GM23338 (cell line): ENCODE results near the gene GRIA1. TPM values are rescaled to one million over a fixed set of nuclear protein-coding genes. Genes with fewer than 3 reads are reported as not detected.

Experiments
- ATAC-seq: fragments of 200-7000 bp; cut with Tn5 transposase; 3 replicates; pipeline ENCODE4 v1.9.1; 2020
- DNase-seq: peaks from one replicate; pipeline ENCODE4 v3.0.0-alpha.2; 2015; ENCODE audit warnings: low spot score
- H2AFZ ChIP-seq: fragments of 200-600 bp; sonication (generic); 2 replicates; pipeline ENCODE4 v1.8.0; 2016; ENCODE audit warnings: antibody characterized with exemption, mild to moderate bottlenecking, moderate library complexity
- H3F3A ChIP-seq: fragments of 200-600 bp; sonication (generic); replicated peaks from 2 replicates; pipeline ENCODE4 v1.8.0; 2017; ENCODE audit warnings: antibody characterized with exemption, mixed run types, low read depth
- H3K27ac ChIP-seq: fragments of 200-600 bp; sonication (generic); 2 replicates; pipeline ENCODE4 v1.6.1; 2016; ENCODE audit warnings: low read depth
- H3K27me3 ChIP-seq: fragments of 200-600 bp; sonication (generic); 2 replicates; pipeline ENCODE4 v1.8.0; 2016; ENCODE audit warnings: mild to moderate bottlenecking, mixed run types, moderate library complexity; ENCODE audit not compliant: insufficient read depth
- H3K36me3 ChIP-seq: fragments of 200-600 bp; sonication (generic); 2 replicates; pipeline ENCODE4 v1.8.0; 2016; ENCODE audit warnings: mild to moderate bottlenecking; ENCODE audit not compliant: insufficient read depth
- H3K4me1 ChIP-seq: fragments of 200-600 bp; sonication (generic); 2 replicates; pipeline ENCODE4 v1.8.0; 2016; ENCODE audit warnings: mild to moderate bottlenecking, moderate library complexity; ENCODE audit not compliant: insufficient read depth
- H3K4me2 ChIP-seq: fragments of 200-600 bp; sonication (generic); 2 replicates; pipeline ENCODE4 v1.7.1; 2017; ENCODE audit warnings: mixed run types
- H3K4me3 ChIP-seq: fragments of 200-600 bp; sonication (generic); 2 replicates; pipeline ENCODE4 v1.6.1; 2016; ENCODE audit warnings: mixed run types
- H3K79me2 ChIP-seq: fragments of 200-600 bp; sonication (generic); replicated peaks from 2 replicates; pipeline ENCODE4 v1.8.0; 2017; ENCODE audit warnings: mild to moderate bottlenecking; ENCODE audit not compliant: insufficient read depth
- H3K9me2 ChIP-seq: fragments of 200-600 bp; sonication (generic); 2 replicates; pipeline ENCODE4 v1.8.0; 2017; ENCODE audit not compliant: insufficient read depth
- H4K20me1 ChIP-seq: fragments of 200-600 bp; sonication (generic); replicated peaks from 2 replicates; pipeline ENCODE4 v1.8.0; 2017; ENCODE audit warnings: mild to moderate bottlenecking; ENCODE audit not compliant: insufficient read depth
- H3K27ac Mint-ChIP-seq: 2 replicates; pipeline ENCODE4 v1.8.0; 2020; ENCODE audit warnings: inconsistent platforms, mild to moderate bottlenecking, moderate library complexity, mixed read lengths
- H3K27me3 Mint-ChIP-seq: 3 replicates; pipeline ENCODE4 v1.8.0; 2022; ENCODE audit warnings: low read depth, mild to moderate bottlenecking, moderate library complexity, mixed read lengths, inconsistent platforms; ENCODE audit not compliant: insufficient read depth, poor library complexity
- H3K36me3 Mint-ChIP-seq: 3 replicates; pipeline ENCODE4 v1.8.0; 2021; ENCODE audit warnings: low read depth, mild to moderate bottlenecking, inconsistent platforms, moderate library complexity, mixed read lengths
- H3K4me1 Mint-ChIP-seq: 3 replicates; pipeline ENCODE4 v1.8.0; 2020; ENCODE audit warnings: mild to moderate bottlenecking, inconsistent platforms, mixed read lengths
- H3K4me3 Mint-ChIP-seq: 3 replicates; pipeline ENCODE4 v1.8.0; 2021; ENCODE audit warnings: moderate library complexity, mild to moderate bottlenecking, inconsistent platforms, mixed read lengths
- H3K9me3 Mint-ChIP-seq: 3 replicates; pipeline ENCODE4 v1.8.0; 2020; ENCODE audit warnings: moderate library complexity, mild to moderate bottlenecking, inconsistent platforms, mixed read lengths
- CREB1 ChIP-seq: fragments of 250-450 bp; sonication (Bioruptor Pico); IDR thresholded peaks from 2 replicates; pipeline ENCODE4 v1.5.0; 2020; ENCODE audit warnings: low read depth, mild to moderate bottlenecking, moderate library complexity
- CTCF ChIP-seq, 2 experiments: fragments of 200-600 bp in 1 of 2; sonication (generic) in 1 of 2; conservative IDR thresholded peaks; 2 replicates each; pipeline versions ENCODE4 v1.5.1 to v1.6.1; 2016 to 2017; ENCODE audit warnings: antibody characterized with exemption in 2 of 2, low read depth in 2 of 2, mild to moderate bottlenecking in 2 of 2, moderate library complexity in 1 of 2
- ETS1 ChIP-seq: IDR thresholded peaks from 2 replicates; pipeline ENCODE4 v1.6.1; 2016; ENCODE audit warnings: antibody characterized with exemption
- EZH2phosphoT487 ChIP-seq: fragments of 200-600 bp; sonication (generic); IDR thresholded peaks from one replicate; pipeline ENCODE4 v1.8.1; 2018; ENCODE audit warnings: antibody characterized with exemption; ENCODE audit not compliant: unreplicated experiment
- JUNB ChIP-seq: IDR thresholded peaks from one replicate; pipeline ENCODE4 v1.6.1; 2016; ENCODE audit warnings: antibody characterized with exemption; ENCODE audit not compliant: unreplicated experiment
- NANOG ChIP-seq: IDR thresholded peaks from 2 replicates; pipeline ENCODE4 v1.6.1; 2016; ENCODE audit warnings: antibody characterized with exemption, borderline replicate concordance
- POLR2AphosphoS5 ChIP-seq: IDR thresholded peaks from 2 replicates; pipeline ENCODE4 v1.6.1; 2016; ENCODE audit warnings: antibody characterized with exemption, low read depth
- STAT1 ChIP-seq: IDR thresholded peaks from one replicate; pipeline ENCODE4 v1.6.1; 2016; ENCODE audit warnings: antibody characterized with exemption; ENCODE audit not compliant: unreplicated experiment
- ZNF114 ChIP-seq: fragments of 250-450 bp; sonication (Bioruptor Pico); IDR thresholded peaks from 2 replicates; pipeline ENCODE4 v1.5.0; 2020; ENCODE audit warnings: mild to moderate bottlenecking, moderate library complexity
- polyA plus RNA-seq: library from polyadenylated mRNA; unstranded; fragments of >200 nt; fragmentation: Nextera tagmentation; extraction: Ambion mirVana; gene quantifications from 2 replicates; pipeline ENCODE4 v1.2.1, GENCODE V29; 2016
- total RNA-seq: library from RNA; depleted of rRNA; stranded (reverse); fragments of >200 nt; shearing (Covaris generic); gene quantifications from 2 replicates; pipeline ENCODE4 v1.2.3, GENCODE V29; 2014
- TF ChIP-seq, protein P1 (sequence below): fragments of 250-450 bp; sonication (Bioruptor Pico); IDR thresholded peaks from 2 replicates; pipeline ENCODE4 v1.5.0; 2020; ENCODE audit warnings: mild to moderate bottlenecking, moderate library complexity

The GRIA1 gene
- total and polyA plus RNA-seq, 2 experiments from 2014 or later = 1.0 to 1.7 TPM

DNA sequence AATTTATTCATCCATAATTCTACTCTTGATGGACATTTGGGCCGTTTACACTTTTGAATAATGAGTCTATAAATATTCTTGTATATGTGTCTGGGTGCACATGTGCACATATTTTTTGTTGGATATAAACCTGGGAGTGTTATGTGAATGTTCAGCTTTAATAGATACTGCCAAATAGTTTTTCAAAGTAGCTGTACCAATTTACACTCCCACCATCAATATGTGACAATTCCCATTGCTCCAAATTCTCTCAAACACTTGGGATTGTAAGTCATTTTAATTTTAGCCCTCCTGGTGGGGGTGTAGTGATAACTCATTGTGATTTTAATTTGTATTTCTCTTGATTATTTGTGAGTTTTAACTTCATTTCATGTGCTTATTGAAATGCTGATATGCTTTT, 114.9 kb downstream of the GRIA1 start (continued):
- TF ChIP-seq CTCF (conservative IDR thresholded peaks at IDR 0.05; ENCODE audit: low read depth in 2 of 2) (no peak), ZNF114 (CRISPR knock-in tag) (no peak), STAT1 (no peak), NANOG (no peak), EZH2phosphoT487 (no peak)

- Histone ChIP-seq H3F3A (no peaks in the 10 kb centered on the region), H3K4me1 (no peaks in the 10 kb centered on the region), H3K27ac (no peak overlapping the region), H3K36me3 (no peaks in the 10 kb centered on the region), H4K20me1 (no peaks in the 10 kb centered on the region), H3K9me2 (no peaks in the 10 kb centered on the region), H3K79me2 (no peaks in the 10 kb centered on the region), H3K4me2 (no peak overlapping the region), H3K27me3 (no peaks in the 10 kb centered on the region), H2AFZ (no peak overlapping the region), H3K4me3 (no peak overlapping the region)
- H3K27ac Mint-ChIP-seq = no peak overlapping the region
- DNase-seq (no peak), ATAC-seq (no peak)
- H3K27me3 Mint-ChIP-seq = no peaks in the 10 kb centered on the region
- H3K9me3 Mint-ChIP-seq = no peaks in the 10 kb centered on the region
- no peaks in the 10 kb centered on the region for H3K36me3 Mint-ChIP-seq
- H3K4me1 Mint-ChIP-seq = peaks cover 10% of the 10 kb centered on the region
- H3K4me3 Mint-ChIP-seq = no peak overlapping the region
- TF ChIP-seq STAT1 (no peak), ETS1 (no peak), CTCF (conservative IDR thresholded peaks at IDR 0.05; ENCODE audit: low read depth in 2 of 2) (no peak), POLR2AphosphoS5 (no peak), CREB1 (CRISPR knock-in tag) (no peak), JUNB (no peak), ZNF114 (CRISPR knock-in tag) (no peak), EZH2phosphoT487 (no peak), NANOG (no peak)
- TF ChIP-seq, protein P1, sequence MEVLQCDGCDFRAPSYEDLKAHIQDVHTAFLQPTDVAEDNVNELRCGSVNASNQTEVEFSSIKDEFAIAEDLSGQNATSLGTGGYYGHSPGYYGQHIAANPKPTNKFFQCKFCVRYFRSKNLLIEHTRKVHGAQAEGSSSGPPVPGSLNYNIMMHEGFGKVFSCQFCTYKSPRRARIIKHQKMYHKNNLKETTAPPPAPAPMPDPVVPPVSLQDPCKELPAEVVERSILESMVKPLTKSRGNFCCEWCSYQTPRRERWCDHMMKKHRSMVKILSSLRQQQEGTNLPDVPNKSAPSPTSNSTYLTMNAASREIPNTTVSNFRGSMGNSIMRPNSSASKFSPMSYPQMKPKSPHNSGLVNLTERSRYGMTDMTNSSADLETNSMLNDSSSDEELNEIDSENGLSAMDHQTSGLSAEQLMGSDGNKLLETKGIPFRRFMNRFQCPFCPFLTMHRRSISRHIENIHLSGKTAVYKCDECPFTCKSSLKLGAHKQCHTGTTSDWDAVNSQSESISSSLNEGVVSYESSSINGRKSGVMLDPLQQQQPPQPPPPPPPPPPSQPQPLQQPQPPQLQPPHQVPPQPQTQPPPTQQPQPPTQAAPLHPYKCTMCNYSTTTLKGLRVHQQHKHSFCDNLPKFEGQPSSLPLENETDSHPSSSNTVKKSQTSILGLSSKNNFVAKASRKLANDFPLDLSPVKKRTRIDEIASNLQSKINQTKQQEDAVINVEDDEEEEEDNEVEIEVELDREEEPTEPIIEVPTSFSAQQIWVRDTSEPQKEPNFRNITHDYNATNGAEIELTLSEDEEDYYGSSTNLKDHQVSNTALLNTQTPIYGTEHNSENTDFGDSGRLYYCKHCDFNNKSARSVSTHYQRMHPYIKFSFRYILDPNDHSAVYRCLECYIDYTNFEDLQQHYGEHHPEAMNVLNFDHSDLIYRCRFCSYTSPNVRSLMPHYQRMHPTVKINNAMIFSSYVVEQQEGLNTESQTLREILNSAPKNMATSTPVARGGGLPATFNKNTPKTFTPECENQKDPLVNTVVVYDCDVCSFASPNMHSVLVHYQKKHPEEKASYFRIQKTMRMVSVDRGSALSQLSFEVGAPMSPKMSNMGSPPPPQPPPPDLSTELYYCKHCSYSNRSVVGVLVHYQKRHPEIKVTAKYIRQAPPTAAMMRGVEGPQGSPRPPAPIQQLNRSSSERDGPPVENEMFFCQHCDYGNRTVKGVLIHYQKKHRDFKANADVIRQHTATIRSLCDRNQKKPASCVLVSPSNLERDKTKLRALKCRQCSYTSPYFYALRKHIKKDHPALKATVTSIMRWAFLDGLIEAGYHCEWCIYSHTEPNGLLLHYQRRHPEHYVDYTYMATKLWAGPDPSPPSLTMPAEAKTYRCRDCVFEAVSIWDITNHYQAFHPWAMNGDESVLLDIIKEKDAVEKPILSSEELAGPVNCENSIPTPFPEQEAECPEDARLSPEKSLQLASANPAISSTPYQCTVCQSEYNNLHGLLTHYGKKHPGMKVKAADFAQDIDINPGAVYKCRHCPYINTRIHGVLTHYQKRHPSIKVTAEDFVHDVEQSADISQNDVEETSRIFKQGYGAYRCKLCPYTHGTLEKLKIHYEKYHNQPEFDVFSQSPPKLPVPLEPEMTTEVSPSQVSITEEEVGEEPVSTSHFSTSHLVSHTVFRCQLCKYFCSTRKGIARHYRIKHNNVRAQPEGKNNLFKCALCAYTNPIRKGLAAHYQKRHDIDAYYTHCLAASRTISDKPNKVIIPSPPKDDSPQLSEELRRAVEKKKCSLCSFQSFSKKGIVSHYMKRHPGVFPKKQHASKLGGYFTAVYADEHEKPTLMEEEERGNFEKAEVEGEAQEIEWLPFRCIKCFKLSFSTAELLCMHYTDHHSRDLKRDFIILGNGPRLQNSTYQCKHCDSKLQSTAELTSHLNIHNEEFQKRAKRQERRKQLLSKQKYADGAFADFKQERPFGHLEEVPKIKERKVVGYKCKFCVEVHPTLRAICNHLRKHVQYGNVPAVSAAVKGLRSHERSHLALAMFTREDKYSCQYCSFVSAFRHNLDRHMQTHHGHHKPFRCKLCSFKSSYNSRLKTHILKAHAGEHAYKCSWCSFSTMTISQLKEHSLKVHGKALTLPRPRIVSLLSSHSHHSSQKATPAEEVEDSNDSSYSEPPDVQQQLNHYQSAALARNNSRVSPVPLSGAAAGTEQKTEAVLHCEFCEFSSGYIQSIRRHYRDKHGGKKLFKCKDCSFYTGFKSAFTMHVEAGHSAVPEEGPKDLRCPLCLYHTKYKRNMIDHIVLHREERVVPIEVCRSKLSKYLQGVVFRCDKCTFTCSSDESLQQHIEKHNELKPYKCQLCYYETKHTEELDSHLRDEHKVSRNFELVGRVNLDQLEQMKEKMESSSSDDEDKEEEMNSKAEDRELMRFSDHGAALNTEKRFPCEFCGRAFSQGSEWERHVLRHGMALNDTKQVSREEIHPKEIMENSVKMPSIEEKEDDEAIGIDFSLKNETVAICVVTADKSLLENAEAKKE (CRISPR knock-in tag) = no peak
Measured at GRCh38 chr5:153610009-153610408, 119.5 kb downstream of the GRIA1 start.
